Endothelial cell of umbilical vein (primary cell): Measurements from ENCODE around the gene ITPRIP. TPM values are rescaled to one million over a fixed set of nuclear protein-coding genes. Genes with fewer than 3 reads are reported as not detected.

ENCODE experiments used
- BruUV-seq: library from RNA; stranded (reverse); fragments of 400-500 nt; replicated peaks from 2 replicates; lab custom pipeline; 2021; lab: Mats Ljungman, UMichigan
- CTCF ChIA-PET: fragments of 300-600, 350-600 bp; sonication (Branson Sonifier 250); formaldehyde crosslinking; loops from one replicate; lab custom pipeline; 2021; ENCODE audit warnings: antibody characterized with exemption, inconsistent platforms; lab: Charles Lee
- POLR2A ChIA-PET: fragments of 300-600, 350-600 bp; sonication (Branson Sonifier 250); formaldehyde crosslinking; loops from one replicate; lab custom pipeline; 2021; ENCODE audit warnings: antibody characterized with exemption, inconsistent platforms; lab: Charles Lee
- DNase-seq: peaks from one replicate; pipeline ENCODE4 v3.0.0-alpha.2; 2011; ENCODE audit warnings: low read depth, low spot score
- FAIRE-seq: peaks from 2 replicates; lab custom pipeline; 2011; peaks lifted over from hg19 to GRCh38; lab: Jason Lieb, UNC
- H2AFZ ChIP-seq: 2 replicates; pipeline ENCODE4 v1.6.0; 2012; ENCODE audit warnings: low read depth, low read length, control low read depth, inconsistent platforms
- H3K27ac ChIP-seq: 2 replicates; pipeline ENCODE4 v1.5.1; 2011; ENCODE audit warnings: low read depth, mild to moderate bottlenecking, control low read depth, low read length, moderate library complexity; ENCODE audit not compliant: insufficient read depth
- H3K27me3 ChIP-seq, 2 experiments: 2 replicates each; pipeline versions ENCODE4 v1.6.0 to v1.6.1; 2011; ENCODE audit warnings: low read length in 2 of 2, mixed read lengths in 1 of 2; ENCODE audit not compliant: control insufficient read depth in 2 of 2, insufficient read depth in 2 of 2
- H3K36me3 ChIP-seq, 2 experiments: 2 replicates in 1 of 2; 3 replicates in 1 of 2; pipeline ENCODE4 v1.5.1; 2011; ENCODE audit warnings: low read length in 2 of 2, mild to moderate bottlenecking in 1 of 2, moderate library complexity in 1 of 2; ENCODE audit not compliant: control insufficient read depth in 2 of 2, insufficient read depth in 2 of 2; ENCODE audit errors: extremely low read depth in 1 of 2
- H3K4me1 ChIP-seq: 3 replicates; pipeline ENCODE4 v1.5.1; 2011; ENCODE audit warnings: mild to moderate bottlenecking, low read length; ENCODE audit not compliant: control insufficient read depth, insufficient read depth; ENCODE audit errors: extremely low read depth
- H3K4me2 ChIP-seq: 2 replicates; pipeline ENCODE4 v1.6.1; 2011; ENCODE audit warnings: low read length, control low read depth, mixed read lengths; ENCODE audit not compliant: insufficient read depth
- H3K4me3 ChIP-seq, 3 experiments: fragments of 200-600 bp in 1 of 3; sonication (generic), shearing (Covaris generic) in 1 of 3; replicated peaks in 1 of 3; 2 replicates each; pipeline ENCODE4 v1.5.1; 2011 to 2016; ENCODE audit warnings: control low read depth in 3 of 3, low read length in 3 of 3, mild to moderate bottlenecking in 2 of 3, inconsistent platforms in 1 of 3, low read depth in 1 of 3, moderate library complexity in 1 of 3; ENCODE audit not compliant: insufficient read depth in 1 of 3
- H3K79me2 ChIP-seq: 2 replicates; pipeline ENCODE4 v1.6.0; 2012; ENCODE audit warnings: low read length, inconsistent platforms; ENCODE audit not compliant: control insufficient read depth, insufficient read depth
- H3K9ac ChIP-seq: replicated peaks from 2 replicates; pipeline ENCODE3; 2011; ENCODE audit warnings: low read length, control low read depth; ENCODE audit not compliant: insufficient read depth; ENCODE audit errors: extremely low read depth
- H3K9me1 ChIP-seq: replicated peaks from 3 replicates; pipeline ENCODE4 v1.6.0; 2011; ENCODE audit warnings: mild to moderate bottlenecking, low read length; ENCODE audit not compliant: control insufficient read depth, insufficient read depth; ENCODE audit errors: extremely low read depth
- H3K9me3 ChIP-seq: replicated peaks from 2 replicates; pipeline ENCODE4 v1.5.1; 2012; ENCODE audit warnings: low read length, inconsistent platforms; ENCODE audit not compliant: control insufficient read depth, insufficient read depth
- H4K20me1 ChIP-seq: replicated peaks from 2 replicates; pipeline ENCODE3; 2011; ENCODE audit warnings: mild to moderate bottlenecking, low read length; ENCODE audit not compliant: control insufficient read depth, insufficient read depth; ENCODE audit errors: extremely low read depth
- CTCF ChIP-seq, 2 donors: IDR thresholded peaks; 1 replicate in 1 of 2; 2 replicates in 1 of 2; pipeline ENCODE4 v1.5.1; 2011; ENCODE audit warnings: low read length in 2 of 2, mild to moderate bottlenecking in 2 of 2, moderate library complexity in 2 of 2, control low read depth in 1 of 2, inconsistent platforms in 1 of 2, low read depth in 1 of 2; ENCODE audit not compliant: insufficient read depth in 1 of 2; ENCODE audit errors: extremely low read depth in 1 of 2
- EZH2 ChIP-seq: IDR thresholded peaks from 2 replicates; pipeline ENCODE4 v1.6.1; 2012; ENCODE audit warnings: borderline replicate concordance, low read depth, mild to moderate bottlenecking, moderate library complexity, low read length, inconsistent platforms; ENCODE audit not compliant: severe bottlenecking
- GATA2 ChIP-seq: IDR thresholded peaks from 2 replicates; pipeline ENCODE4 v1.7.0; 2011; ENCODE audit warnings: low read depth, mild to moderate bottlenecking, moderate library complexity, mixed read lengths, low read length; ENCODE audit not compliant: insufficient read length, insufficient read depth
- JUN ChIP-seq: IDR thresholded peaks from 2 replicates; pipeline ENCODE4 v1.6.1; 2011; ENCODE audit warnings: borderline replicate concordance, low read depth; ENCODE audit not compliant: insufficient read length, insufficient read depth
- MAX ChIP-seq: IDR thresholded peaks from 2 replicates; pipeline ENCODE4 v1.6.1; 2011; ENCODE audit not compliant: insufficient read depth, insufficient read length
- MYC ChIP-seq: IDR thresholded peaks from one replicate; pipeline ENCODE4 v1.6.1; 2011; ENCODE audit warnings: mild to moderate bottlenecking, low read depth, low read length
- POLR2AphosphoS5 ChIP-seq: IDR thresholded peaks from 2 replicates; pipeline ENCODE4 v1.6.1; 2012; ENCODE audit warnings: low read depth, mild to moderate bottlenecking, control low read depth, low read length, moderate library complexity; ENCODE audit not compliant: insufficient read depth
- dilution Hi-C: fragments of 300-500 bp; cut with MboI; formaldehyde crosslinking; loops from one replicate; pipeline ENCODE4 v1.15.0; 2019; ENCODE audit warnings: low sequenced_read_pairs; ENCODE audit not compliant: extremely low pct_ligation_motif_present
- intact Hi-C: fragments of 100-400 bp; cut with micrococcal nuclease; formaldehyde crosslinking; loops from one replicate; pipeline ENCODE4 v1.10.0; 2022
- polyA plus RNA-seq, 4 experiments: library from polyadenylated mRNA; depleted of rRNA in 3 of 4; stranded (reverse) in 3 of 4; unstranded in 1 of 4; fragments of >200 nt; gene quantifications; 2 replicates each; pipeline versions ENCODE4 v1.2.1 to v1.2.3, GENCODE V29; 2011 to 2012; ENCODE audit warnings: missing spikeins in 1 of 4
- total RNA-seq: library from RNA; stranded (reverse); gene quantifications from 2 replicates; pipeline ENCODE4 v1.2.3, GENCODE V29; 2021

ITPRIP gene
- total and polyA plus RNA-seq, 2 donors (not counting 3 experiments of a cell fraction or from before 2014, with no cell fraction given), result 31.4 to 33.2 TPM

GRCh38 chr10:104293781-104294321 lies 44.4 kb downstream of the ITPRIP start:
- Histone ChIP-seq H3K4me3 (no peak overlapping the region), H3K9me3 (no peaks in the 10 kb centered on the region), H4K20me1 (no peaks in the 10 kb centered on the region), H3K9ac (no peak overlapping the region), H3K27ac (no peak overlapping the region), H3K4me1 (peaks cover 23% of the 10 kb centered on the region), H3K27me3 (peaks cover 0 to 7% of the 10 kb centered on the region in 2 experiments), H3K4me2 (no peak overlapping the region), H2AFZ (no peak overlapping the region), H3K9me1 (no peaks in the 10 kb centered on the region), H3K36me3 (no peaks in the 10 kb centered on the region), H3K79me2 (no peaks in the 10 kb centered on the region)
- ChIA-PET POLR2A (no interaction called here), CTCF (interaction anchor here (0.6 to 8.8 kb wide), 11 partner anchors 12 to 58 kb away, joined by 3 to 136 read pairs (median 9); partner anchors contain the start of genes CFAP58 and ITPRIP)
- intact Hi-C loops, result no loop called here
- dilution Hi-C loops, result no loop called here
- BruUV-seq, result no TSS peak
- DNase-seq (no peak), FAIRE-seq (no peak)
- TF ChIP-seq POLR2AphosphoS5 (no peak), EZH2 (no peak), MYC (no peak), GATA2 (no peak)

GRCh38 chr10:104293011-104293410 lies 45.3 kb downstream of the ITPRIP start:
- dilution Hi-C loops, result no loop called here
- H3K27ac ChIP-seq, result peak overlapping the region; percentile 46
- POLR2A ChIA-PET, result no interaction called here

More at GRCh38 chr10:104293011-104293410, 45.3 kb downstream of the ITPRIP start:
- H3K4me3 ChIP-seq, result no peak overlapping the region
- peak overlapping the region; percentile 1 for H3K4me2 ChIP-seq
- no peaks in the 10 kb centered on the region for H3K36me3 ChIP-seq
- H3K4me1 ChIP-seq, result peaks cover 22% of the 10 kb centered on the region
- BruUV-seq, result no TSS peak
- H3K79me2 ChIP-seq, result no peaks in the 10 kb centered on the region
- H2AFZ ChIP-seq, result no peak overlapping the region
- CTCF ChIA-PET, result interaction anchor here (0.7 to 8.8 kb wide), 15 partner anchors 10 to 405 kb away, joined by 3 to 136 read pairs (median 8); partner anchors contain the start of genes CFAP58 and ITPRIP
- no peaks in the 10 kb centered on the region for H3K9me3 ChIP-seq
- no peaks in the 10 kb centered on the region for H4K20me1 ChIP-seq
- intact Hi-C loops, result no loop called here
- FAIRE-seq (peak; percentile 76), DNase-seq (peak; percentile 49)
- peak overlapping the region; percentile 4 for H3K9ac ChIP-seq
- no peaks in the 10 kb centered on the region for H3K9me1 ChIP-seq
- H3K27me3 ChIP-seq, result peaks cover 0 to 7% of the 10 kb centered on the region in 2 experiments
- no peak for TF ChIP-seq EZH2
- TF ChIP-seq GATA2, result peak; percentile 31
- no peak for TF ChIP-seq MYC
- no peak for TF ChIP-seq JUN
- TF ChIP-seq MAX, result no peak
- TF ChIP-seq CTCF (IDR thresholded peaks at IDR 0.05; ENCODE audit: extremely low read depth in 1 of 2, insufficient read depth in 1 of 2, low read depth in 1 of 2, low read length in 2 of 2), result no peak
- TF ChIP-seq POLR2AphosphoS5, result no peak
